Type B pancreatic cell (in vitro differentiated cells): Measurements from ENCODE around the gene ACTR1A. TPM values are rescaled to one million over a fixed set of nuclear protein-coding genes. Genes with fewer than 3 reads are reported as not detected.

ENCODE experiments used
- DNase-seq: peaks from one replicate; pipeline ENCODE4 v3.0.0; 2021; ENCODE audit warnings: mixed read lengths; ENCODE audit not compliant: unreplicated experiment; ENCODE audit errors: extremely low spot score
- H3K27ac Mint-ChIP-seq: 2 replicates; pipeline ENCODE4 v1.8.0; 2021; ENCODE audit warnings: mild to moderate bottlenecking, mixed read lengths
- H3K27me3 Mint-ChIP-seq: 2 replicates; pipeline ENCODE4 v1.8.0; 2021; ENCODE audit warnings: mixed read lengths
- H3K36me3 Mint-ChIP-seq: 2 replicates; pipeline ENCODE4 v1.8.0; 2021; ENCODE audit warnings: mixed read lengths
- H3K4me1 Mint-ChIP-seq: one replicate; pipeline ENCODE4 v1.8.0; 2021; ENCODE audit warnings: mixed read lengths; ENCODE audit not compliant: unreplicated experiment
- H3K4me3 Mint-ChIP-seq: 2 replicates; pipeline ENCODE4 v1.8.0; 2021; ENCODE audit warnings: mild to moderate bottlenecking, mixed read lengths
- H3K9me3 Mint-ChIP-seq: 2 replicates; pipeline ENCODE4 v1.8.0; 2021; ENCODE audit warnings: mixed read lengths
- total RNA-seq: library from RNA; stranded (reverse); gene quantifications from 2 replicates; pipeline ENCODE4 v1.2.1, GENCODE V29; 2021; ENCODE audit warnings: low replicate concordance
- TF ChIP-seq, protein P1 (sequence below): fragments of 200-600 bp; sonication (generic); conservative IDR thresholded peaks from 2 replicates; pipeline ENCODE4 v1.5.0; 2021; ENCODE audit warnings: antibody characterized with exemption, mild to moderate bottlenecking

The ACTR1A gene
- total RNA-seq, 1 donor from 2014 or later: 95.4 TPM

DNA sequence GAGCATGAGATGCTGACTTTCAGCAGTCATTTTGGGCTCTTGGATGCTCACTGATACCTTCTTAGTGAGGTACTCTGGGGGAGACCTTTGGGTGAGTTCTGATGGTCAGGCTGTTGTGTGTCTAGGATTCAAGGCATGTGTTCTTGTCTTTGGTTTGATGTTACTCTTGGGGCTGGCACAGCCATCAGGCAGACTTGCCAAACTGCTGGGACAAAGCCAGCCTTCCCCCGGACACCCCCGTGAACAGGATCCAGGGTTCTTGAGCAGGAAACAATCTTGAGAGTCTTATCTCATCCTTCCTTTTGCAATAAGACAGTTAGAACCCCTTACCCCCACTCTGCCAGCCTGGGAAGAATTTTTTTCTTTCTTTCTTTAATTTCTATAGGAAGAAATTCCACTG is 43.5 kb upstream of the ACTR1A start:
- DNase-seq: no peak
- Mint-ChIP-seq H3K27ac (no peak overlapping the region), H3K27me3 (no peaks in the 10 kb centered on the region), H3K36me3 (peaks cover 6% of the 10 kb centered on the region), H3K4me1 (peaks cover 7% of the 10 kb centered on the region), H3K9me3 (no peaks in the 10 kb centered on the region), H3K4me3 (no peak overlapping the region)
- TF ChIP-seq, protein P1, sequence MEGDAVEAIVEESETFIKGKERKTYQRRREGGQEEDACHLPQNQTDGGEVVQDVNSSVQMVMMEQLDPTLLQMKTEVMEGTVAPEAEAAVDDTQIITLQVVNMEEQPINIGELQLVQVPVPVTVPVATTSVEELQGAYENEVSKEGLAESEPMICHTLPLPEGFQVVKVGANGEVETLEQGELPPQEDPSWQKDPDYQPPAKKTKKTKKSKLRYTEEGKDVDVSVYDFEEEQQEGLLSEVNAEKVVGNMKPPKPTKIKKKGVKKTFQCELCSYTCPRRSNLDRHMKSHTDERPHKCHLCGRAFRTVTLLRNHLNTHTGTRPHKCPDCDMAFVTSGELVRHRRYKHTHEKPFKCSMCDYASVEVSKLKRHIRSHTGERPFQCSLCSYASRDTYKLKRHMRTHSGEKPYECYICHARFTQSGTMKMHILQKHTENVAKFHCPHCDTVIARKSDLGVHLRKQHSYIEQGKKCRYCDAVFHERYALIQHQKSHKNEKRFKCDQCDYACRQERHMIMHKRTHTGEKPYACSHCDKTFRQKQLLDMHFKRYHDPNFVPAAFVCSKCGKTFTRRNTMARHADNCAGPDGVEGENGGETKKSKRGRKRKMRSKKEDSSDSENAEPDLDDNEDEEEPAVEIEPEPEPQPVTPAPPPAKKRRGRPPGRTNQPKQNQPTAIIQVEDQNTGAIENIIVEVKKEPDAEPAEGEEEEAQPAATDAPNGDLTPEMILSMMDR: no peak

DNA sequence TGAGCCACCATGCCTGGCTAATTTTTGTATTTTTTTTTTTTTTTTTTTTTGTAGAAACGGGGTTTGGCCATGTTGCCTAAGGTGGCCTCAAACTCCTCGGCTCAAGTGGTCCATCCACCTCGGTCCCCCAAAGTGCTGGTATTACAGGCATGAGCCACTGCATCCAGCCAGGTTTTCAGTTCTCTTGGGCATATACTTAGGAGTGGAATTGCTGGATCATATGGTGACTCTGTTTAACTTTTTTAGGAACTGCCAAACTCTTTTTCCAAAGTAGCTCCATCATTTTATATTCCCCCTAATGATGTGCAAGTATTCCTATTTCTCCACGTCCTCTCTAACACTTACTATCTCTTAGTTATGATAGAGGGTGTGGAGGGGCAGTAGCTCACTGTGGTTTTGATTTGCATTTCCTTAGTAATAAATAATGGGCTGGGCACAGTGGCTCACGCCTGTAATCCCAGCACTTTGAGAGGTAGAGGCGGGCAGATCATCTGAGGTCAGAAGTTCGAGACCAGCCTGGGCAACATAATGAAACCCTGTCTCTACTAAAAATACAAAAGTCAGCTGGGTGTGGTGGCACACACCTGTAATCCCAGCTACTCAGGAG is 42.9 kb upstream of the ACTR1A start:
- peaks cover 7% of the 10 kb centered on the region for H3K4me1 Mint-ChIP-seq
- DNase-seq: no peak
- peaks cover 3% of the 10 kb centered on the region for H3K36me3 Mint-ChIP-seq
- no peaks in the 10 kb centered on the region for H3K27me3 Mint-ChIP-seq
- TF ChIP-seq, protein P1: no peak
- H3K9me3 Mint-ChIP-seq: no peaks in the 10 kb centered on the region
- H3K27ac Mint-ChIP-seq: no peak overlapping the region
- no peak overlapping the region for H3K4me3 Mint-ChIP-seq

DNA sequence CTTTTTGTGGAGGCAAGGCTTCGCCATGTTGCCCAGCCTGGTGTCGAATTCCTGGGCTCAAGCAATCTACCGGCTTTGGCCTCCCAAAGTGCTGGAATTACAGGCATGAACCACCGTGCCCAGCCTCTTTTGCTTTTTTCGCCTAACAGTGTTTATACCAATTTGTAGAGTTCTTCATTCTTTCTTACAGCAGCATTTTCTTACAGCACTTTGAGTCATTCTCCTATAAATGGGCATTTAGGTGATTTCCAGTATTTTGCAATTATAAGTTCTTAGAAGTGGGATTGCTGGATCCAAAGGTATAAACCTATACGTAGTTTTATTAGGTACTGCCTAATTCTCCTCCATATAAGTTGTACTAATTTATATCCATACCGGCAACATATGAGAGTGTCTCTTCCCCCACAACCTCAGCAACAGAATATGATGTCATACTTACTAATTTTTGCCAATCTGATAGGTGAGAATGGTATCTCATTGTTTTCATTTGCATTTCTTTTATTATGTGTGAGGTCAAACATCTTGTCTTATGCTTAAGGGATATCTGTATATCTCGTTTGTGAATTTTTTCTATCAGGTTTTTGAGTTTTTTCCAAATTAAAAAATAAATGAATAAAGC is 40.4 kb upstream of the ACTR1A start:
- Mint-ChIP-seq H3K9me3 (no peaks in the 10 kb centered on the region), H3K4me3 (no peak overlapping the region), H3K36me3 (no peaks in the 10 kb centered on the region), H3K27ac (no peak overlapping the region), H3K27me3 (no peaks in the 10 kb centered on the region), H3K4me1 (peaks cover 7% of the 10 kb centered on the region)
- no peak for DNase-seq
- TF ChIP-seq, protein P1: no peak

DNA sequence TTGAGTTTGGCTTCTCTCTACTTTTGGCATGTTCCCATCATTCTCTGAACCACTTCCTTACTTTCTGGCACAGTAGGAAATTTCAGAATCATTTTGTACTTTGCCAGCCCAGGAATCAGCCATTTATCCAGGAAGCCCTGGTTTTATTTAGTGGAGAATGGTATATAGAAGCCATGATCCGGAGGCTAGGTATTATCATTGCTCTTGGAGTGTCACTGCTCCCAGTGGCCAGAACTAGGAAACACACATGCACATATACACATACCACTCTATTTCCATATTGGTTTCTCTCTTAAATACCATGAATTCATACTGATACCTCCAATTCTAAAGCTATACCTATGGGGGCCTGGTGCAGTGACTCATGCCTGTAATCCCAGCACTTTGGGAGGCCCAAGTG is 37.5 kb upstream of the ACTR1A start:
- no peaks in the 10 kb centered on the region for H3K4me1 Mint-ChIP-seq
- H3K27ac Mint-ChIP-seq: no peak overlapping the region
- H3K36me3 Mint-ChIP-seq: peaks cover 5% of the 10 kb centered on the region
- TF ChIP-seq, protein P1: peak; percentile 62
- H3K4me3 Mint-ChIP-seq: no peak overlapping the region
- H3K9me3 Mint-ChIP-seq: no peaks in the 10 kb centered on the region
- DNase-seq: no peak
- no peaks in the 10 kb centered on the region for H3K27me3 Mint-ChIP-seq

DNA sequence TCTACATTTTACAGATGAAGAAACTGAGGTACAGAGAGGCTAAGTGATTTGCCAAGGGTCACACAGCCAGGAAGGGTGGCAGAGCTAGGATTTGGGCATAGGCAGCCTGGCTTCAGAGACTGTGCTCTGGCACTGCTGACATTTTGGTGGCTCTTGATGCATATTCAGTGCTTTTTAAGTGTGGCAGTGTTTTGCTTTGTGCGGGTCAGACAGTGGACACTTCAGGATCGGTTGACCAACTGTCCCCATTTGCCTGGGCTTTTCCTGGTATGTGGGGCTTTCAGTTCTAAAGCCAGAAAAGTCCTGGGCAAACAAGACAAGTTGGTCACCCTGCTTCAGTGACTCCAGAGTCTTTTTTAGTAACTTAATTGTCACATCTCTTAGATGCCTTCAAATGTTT is 36.3 kb upstream of the ACTR1A start:
- Mint-ChIP-seq H3K4me1 (no peaks in the 10 kb centered on the region), H3K9me3 (no peaks in the 10 kb centered on the region), H3K4me3 (no peak overlapping the region), H3K36me3 (peaks cover 6% of the 10 kb centered on the region), H3K27ac (no peak overlapping the region), H3K27me3 (no peaks in the 10 kb centered on the region)
- DNase-seq: no peak
- TF ChIP-seq, protein P1: no peak
